Hematopoietic multipotent progenitor cell (in vitro differentiated cells): Measurements from ENCODE around the gene PLK1. TPM values are rescaled to one million over a fixed set of nuclear protein-coding genes. Genes with fewer than 3 reads are reported as not detected.
"Not testable (repeated sequence)": the region's sequence is repeated elsewhere in the genome, so short reads cannot be mapped to it uniquely, and the experiment has no call there.

Experiments used
- DNase-seq, 3 donors: peaks; one replicate each; pipeline ENCODE4 v3.0.0-alpha.2; 2011 to 2015; ENCODE audit warnings: low read depth in 2 of 3, low spot score in 2 of 3
- total RNA-seq: library from RNA; depleted of rRNA; stranded (reverse); fragments of >200 nt; gene quantifications from one replicate; pipeline ENCODE4 v1.2.3, GENCODE V29; 2012

The PLK1 gene
- total RNA-seq: 3.0 TPM

DNA sequence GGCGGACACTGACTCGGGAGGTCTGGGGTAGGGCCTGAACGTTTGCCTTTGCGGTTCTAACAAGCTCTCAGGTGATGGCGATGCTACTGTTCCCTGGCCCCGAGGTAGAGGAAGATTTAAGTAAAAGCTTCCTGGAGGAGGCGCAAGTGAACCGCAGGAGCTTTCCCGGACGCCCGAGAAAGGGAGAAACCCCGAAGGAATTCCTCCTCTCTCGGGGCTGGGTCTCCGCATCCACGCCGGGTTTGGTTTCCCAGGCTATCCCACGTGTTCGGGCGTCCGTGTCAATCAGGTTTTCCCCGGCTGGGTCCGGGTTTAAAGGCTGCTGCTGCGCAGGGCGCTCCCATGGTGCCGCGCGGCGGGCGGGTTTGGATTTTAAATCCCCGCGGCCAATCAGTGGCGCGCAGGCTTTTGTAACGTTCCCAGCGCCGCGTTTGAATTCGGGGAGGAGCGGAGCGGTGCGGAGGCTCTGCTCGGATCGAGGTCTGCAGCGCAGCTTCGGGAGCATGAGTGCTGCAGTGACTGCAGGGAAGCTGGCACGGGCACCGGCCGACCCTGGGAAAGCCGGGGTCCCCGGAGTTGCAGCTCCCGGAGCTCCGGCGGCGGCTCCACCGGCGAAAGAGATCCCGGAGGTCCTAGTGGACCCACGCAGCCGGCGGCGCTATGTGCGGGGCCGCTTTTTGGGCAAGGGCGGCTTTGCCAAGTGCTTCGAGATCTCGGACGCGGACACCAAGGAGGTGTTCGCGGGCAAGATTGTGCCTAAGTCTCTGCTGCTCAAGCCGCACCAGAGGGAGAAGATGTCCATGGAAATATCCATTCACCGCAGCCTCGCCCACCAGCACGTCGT is at the start of gene PLK1:
TSS of gene PLK1 (plus strand) at position 460 of the 844 bp plus-strand sequence. CDS start at position 504, 44 bp downstream.
- DNase-seq: peak; percentile 24 to 75 (median 65)

GRCh38 chr16:23629516-23629915 is 49.2 kb upstream of the PLK1 start:
- no peak for DNase-seq

GRCh38 chr16:23631874-23632273 is 46.8 kb upstream of the PLK1 start:
- not testable (repeated sequence) for DNase-seq

- no peak for DNase-seq
Measured at GRCh38 chr16:23634461-23635036, 44.1 kb upstream of the PLK1 start.

DNA sequence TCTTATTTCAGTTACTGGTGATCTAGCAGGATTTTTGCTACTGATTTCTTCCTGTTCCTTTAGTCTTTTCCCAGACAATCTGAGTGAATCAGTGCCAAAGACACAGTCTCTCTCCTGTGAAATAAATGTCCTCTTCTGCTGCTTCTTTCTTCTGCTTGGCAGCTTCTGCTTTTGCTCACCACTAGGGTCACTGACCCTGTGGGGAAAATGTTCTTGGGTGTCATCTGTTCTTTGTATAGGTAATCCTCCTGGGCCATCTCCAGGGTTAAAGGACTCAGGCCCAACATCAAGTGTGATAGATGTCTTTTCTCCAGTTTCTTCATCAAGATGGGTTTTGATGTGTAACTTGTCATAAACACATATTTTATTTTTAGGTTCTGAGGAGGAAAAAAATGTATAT is 42.7 kb upstream of the PLK1 start:
- DNase-seq: no peak

- no peak for DNase-seq
Measured at GRCh38 chr16:23640615-23640930, 38.1 kb upstream of the PLK1 start.

- peak; percentile 49 to 92 (median 88) for DNase-seq
Measured at GRCh38 chr16:23640931-23641765, 37.5 kb upstream of the PLK1 start, which contains the start of the genes DCTN5 and PALB2. Gene DCTN5, plus strand, starts transcription at chr16:23641466. Its CDS starts 77 bp downstream, at chr16:23641543. Gene PALB2, minus strand, starts transcription at chr16:23641310. Its CDS starts 153 bp downstream, at chr16:23641157.

DNA sequence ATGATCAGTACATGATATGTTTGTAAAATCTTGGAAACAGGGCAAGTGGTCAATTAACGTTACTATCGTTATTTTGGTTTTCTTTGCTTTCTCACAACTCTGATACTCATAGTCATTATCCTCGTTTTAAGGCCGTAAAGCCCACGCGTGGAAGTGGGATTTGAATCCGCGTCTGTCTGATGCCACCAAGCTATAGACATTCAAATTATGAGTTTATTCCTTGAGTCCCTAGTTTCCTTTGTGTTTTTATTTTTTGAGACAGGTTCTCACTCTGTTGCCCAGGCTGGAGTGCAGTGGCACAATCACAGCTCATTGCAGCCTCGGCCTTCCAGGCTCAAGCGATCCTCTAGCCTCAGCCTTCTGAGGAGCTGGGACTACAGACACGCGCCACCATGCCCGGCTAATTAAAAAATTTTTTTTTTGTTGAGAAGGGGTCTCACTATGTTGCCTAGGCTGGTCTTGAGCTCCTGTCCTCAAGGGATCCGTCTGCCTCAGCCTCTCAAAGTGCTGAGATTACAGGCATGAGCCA is 36.4 kb upstream of the PLK1 start:
- no peak for DNase-seq

DNA sequence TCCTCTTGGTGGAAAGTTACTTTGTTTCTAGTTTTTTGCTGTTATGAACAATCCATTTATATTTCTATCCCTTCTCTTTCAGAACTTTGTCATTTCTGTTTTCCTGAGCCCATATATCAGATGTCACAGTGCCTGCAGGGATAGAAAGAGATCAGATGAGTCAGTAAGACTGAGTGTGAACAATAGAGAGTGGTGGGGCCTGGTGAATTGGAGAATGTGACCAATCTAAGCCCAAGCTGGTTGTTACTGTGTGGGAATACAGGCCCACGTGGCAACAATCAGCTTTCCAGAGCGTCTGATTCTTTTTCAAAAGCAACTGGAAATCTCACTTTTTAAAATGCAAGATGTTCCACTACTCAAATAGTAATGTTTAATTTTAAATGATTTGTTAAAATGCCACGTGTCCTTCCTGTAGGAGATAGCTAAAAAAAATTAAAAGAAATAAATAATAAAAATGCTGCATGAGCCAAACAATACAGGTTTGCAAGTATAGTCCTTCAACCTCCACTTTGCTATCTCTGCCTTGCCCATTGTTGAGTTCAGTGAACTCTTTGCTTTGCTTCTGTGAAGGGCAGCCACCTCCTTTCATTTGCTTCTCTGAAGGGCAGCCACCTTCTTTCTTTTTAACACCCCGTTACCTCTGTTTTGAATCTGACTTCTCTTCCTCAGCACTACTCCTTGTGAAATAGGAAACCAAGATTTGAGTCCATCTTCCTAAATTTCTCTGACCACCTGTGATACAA is 27.8 kb upstream of the PLK1 start:
- DNase-seq: no peak

DNA sequence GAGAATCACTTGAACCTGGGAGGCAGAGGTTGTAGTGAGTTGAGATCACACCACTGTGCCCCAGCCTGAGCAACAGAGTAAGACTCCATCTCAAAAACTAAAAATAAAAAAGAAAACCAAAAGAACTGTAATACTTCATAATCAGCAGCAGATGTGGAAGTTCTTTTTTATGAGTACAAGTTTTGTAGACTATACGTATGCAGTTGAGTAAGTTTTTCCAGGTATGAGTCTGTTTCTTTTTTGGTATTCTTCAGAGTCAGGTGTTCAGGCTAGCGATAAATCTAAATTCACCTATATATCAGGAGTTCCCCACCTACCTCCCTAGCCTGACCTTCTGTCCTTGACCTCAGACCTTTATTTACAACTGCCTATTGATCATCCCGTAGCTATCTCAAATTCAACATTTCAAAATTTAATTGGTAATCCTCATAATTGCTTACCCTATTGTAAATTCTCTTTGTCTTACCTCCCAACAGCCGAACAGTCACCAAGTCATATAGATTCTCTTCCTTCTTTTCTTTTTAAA is 26.7 kb upstream of the PLK1 start:
- no peak for DNase-seq

- DNase-seq: no peak
Measured at GRCh38 chr16:23663918-23664317, 14.8 kb upstream of the PLK1 start.

- DNase-seq: no peak
Measured at GRCh38 chr16:23666571-23667354, 11.9 kb upstream of the PLK1 start.

GRCh38 chr16:23667355-23667659 is 11.4 kb upstream of the PLK1 start:
- DNase-seq: no peak

- no peak for DNase-seq
Measured at GRCh38 chr16:23668225-23668624, 10.5 kb upstream of the PLK1 start.

- no peak for DNase-seq
Measured at GRCh38 chr16:23668873-23669272, 9.8 kb upstream of the PLK1 start.

DNA sequence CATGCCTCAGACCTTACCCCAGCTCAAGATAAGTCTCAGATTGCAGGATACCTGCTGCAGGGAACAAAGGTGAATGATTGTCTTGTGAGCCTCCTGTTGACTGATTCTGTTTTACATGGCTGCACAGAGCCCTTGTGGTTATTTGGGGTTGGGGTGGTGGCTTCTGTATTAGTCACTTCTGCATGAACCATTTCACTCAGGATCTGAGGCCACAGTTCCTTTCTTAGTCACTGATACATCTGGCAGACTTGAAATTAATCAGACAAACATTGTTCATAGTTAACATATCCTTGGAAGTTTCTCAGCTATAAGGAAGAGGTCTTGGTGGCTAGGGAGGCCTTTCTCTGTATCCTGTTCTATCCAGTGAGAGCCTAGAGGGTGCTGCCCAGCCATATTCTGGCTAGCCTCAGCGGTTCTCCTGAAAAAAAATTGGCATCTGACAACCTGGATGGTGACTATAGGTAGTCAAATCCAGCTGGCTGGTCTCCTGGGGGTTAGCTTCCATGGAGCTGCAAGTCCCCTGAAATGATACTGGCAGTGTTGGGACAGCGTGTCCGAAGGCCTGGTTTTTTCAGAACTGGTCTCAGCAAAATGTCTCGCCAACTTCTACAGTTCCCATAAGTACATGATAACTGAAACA is 8.4 kb upstream of the PLK1 start:
- DNase-seq: no peak

GRCh38 chr16:23673971-23674614 is 4.6 kb upstream of the PLK1 start:
- DNase-seq: no peak

DNA sequence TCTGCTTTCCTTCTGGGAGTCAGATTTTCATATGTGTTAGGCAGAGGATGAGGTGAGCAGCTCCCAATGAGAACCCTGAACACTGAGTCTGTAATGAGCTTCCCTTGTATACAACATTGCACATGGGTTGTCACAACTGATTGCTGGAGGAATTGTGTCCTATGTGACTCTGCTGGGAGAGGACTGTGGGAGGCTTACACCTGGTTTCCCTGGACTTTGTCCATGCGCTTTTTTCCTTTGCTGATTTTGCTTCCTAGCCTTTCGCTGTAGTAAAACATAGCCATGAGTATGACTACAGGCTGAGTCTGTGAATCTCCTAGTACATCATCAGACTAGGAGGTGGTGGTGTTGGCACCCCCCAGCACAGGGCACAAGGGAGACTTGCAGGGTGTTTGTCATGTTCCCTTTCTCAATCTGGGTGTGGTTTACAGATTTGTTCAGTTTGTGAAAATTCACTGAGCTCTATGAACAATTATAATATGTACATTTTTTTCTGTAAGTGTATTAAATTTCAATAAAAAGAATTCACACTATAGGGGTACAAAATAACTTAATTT is 1.7 kb upstream of the PLK1 start:
- no peak for DNase-seq
